ENCODE measurements around the gene GRM4. TPM values are rescaled to one million over a fixed set of nuclear protein-coding genes. Genes with fewer than 3 reads are reported as not detected.

The GRM4 gene
- total RNA-seq, 1 experiment from 2014 or later, result not detected

GRCh38 chr6:34104628-34105027 lies 41.3 kb downstream of the GRM4 start:
- peaks cover 10% of the 10 kb centered on the region for H3K27me3 ChIP-seq (ENCODE audit: low read length)
- H3K4me1 ChIP-seq (ENCODE audit: insufficient read depth, low read length), result no peaks in the 10 kb centered on the region
- H2AFZ ChIP-seq (ENCODE audit: low read length), result no peak overlapping the region
- ChIA-PET CTCF (no interaction called here), POLR2A (ENCODE audit: unreplicated experiment) (no interaction called here)
- H3K79me2 ChIP-seq (ENCODE audit: low read length), result no peaks in the 10 kb centered on the region
- intact Hi-C loops (cut with micrococcal nuclease), result no loop called here
- no peaks in the 10 kb centered on the region for H3K9me2 ChIP-seq (replicated peaks; ENCODE audit: low read length)
- no peak overlapping the region for H3K4me2 ChIP-seq (ENCODE audit: low read length)
- ATAC-seq, result no peak
- TF ChIP-seq EZH2 (IDR thresholded peaks at IDR 0.05; ENCODE audit: low read length, unreplicated experiment) (no peak), CTCF (conservative IDR thresholded peaks at IDR 0.05; ENCODE audit: low read depth, low read length) (no peak), EZH2phosphoT487 (IDR thresholded peaks at IDR 0.05; ENCODE audit: borderline replicate concordance, low read length) (no peak)
- H4K20me1 ChIP-seq (ENCODE audit: low read length), result no peaks in the 10 kb centered on the region
- BruUV-seq (replicated peaks), result no TSS peak
- no peaks in the 10 kb centered on the region for H3K9me3 ChIP-seq (ENCODE audit: low read length)
- no peak overlapping the region for H3K27ac ChIP-seq (ENCODE audit: low read length)
- no peaks in the 10 kb centered on the region for H3K36me3 ChIP-seq (ENCODE audit: low read depth, low read length)
- H3K4me3 ChIP-seq (ENCODE audit: low read length), result no peak overlapping the region
- H3F3A ChIP-seq (ENCODE audit: low read length, unreplicated experiment), result no peaks in the 10 kb centered on the region
- no peak overlapping the region for H3K9ac ChIP-seq (ENCODE audit: low read length)
- DNase-seq, result no peak

GRCh38 chr6:34104186-34104585 lies 41.7 kb downstream of the GRM4 start:
- Histone ChIP-seq H3K79me2 (ENCODE audit: low read length) (no peaks in the 10 kb centered on the region), H3K27ac (ENCODE audit: low read length) (no peak overlapping the region), H3K4me1 (ENCODE audit: insufficient read depth, low read length) (no peaks in the 10 kb centered on the region), H3K4me2 (ENCODE audit: low read length) (no peak overlapping the region), H3K9ac (ENCODE audit: low read length) (no peak overlapping the region), H3K9me2 (replicated peaks; ENCODE audit: low read length) (no peaks in the 10 kb centered on the region), H3K9me3 (ENCODE audit: low read length) (no peaks in the 10 kb centered on the region), H3K27me3 (ENCODE audit: low read length) (peaks cover 10% of the 10 kb centered on the region; the same call in 1 of the 2 replicates), H2AFZ (ENCODE audit: low read length) (no peak overlapping the region), H3F3A (ENCODE audit: low read length, unreplicated experiment) (no peaks in the 10 kb centered on the region), H4K20me1 (ENCODE audit: low read length) (no peaks in the 10 kb centered on the region), H3K36me3 (ENCODE audit: low read depth, low read length) (no peaks in the 10 kb centered on the region), H3K4me3 (ENCODE audit: low read length) (no peak overlapping the region)
- ChIA-PET CTCF (no interaction called here), POLR2A (ENCODE audit: unreplicated experiment) (no interaction called here)
- intact Hi-C loops (cut with micrococcal nuclease), result no loop called here
- BruUV-seq (replicated peaks), result no TSS peak
- no peak for ATAC-seq
- no peak for DNase-seq
- TF ChIP-seq EZH2phosphoT487 (IDR thresholded peaks at IDR 0.05; ENCODE audit: borderline replicate concordance, low read length), result no peak
- TF ChIP-seq CTCF (conservative IDR thresholded peaks at IDR 0.05; ENCODE audit: low read depth, low read length), result no peak
- TF ChIP-seq EZH2 (IDR thresholded peaks at IDR 0.05; ENCODE audit: low read length, unreplicated experiment), result no peak

- ChIA-PET POLR2A (ENCODE audit: unreplicated experiment) (no interaction called here), CTCF (no interaction called here)
- no peak overlapping the region for H3K4me2 ChIP-seq (ENCODE audit: low read length)
- H3K79me2 ChIP-seq (ENCODE audit: low read length), result no peaks in the 10 kb centered on the region
- peaks cover 12% of the 10 kb centered on the region for H3K27me3 ChIP-seq (ENCODE audit: low read length)
- no peak for DNase-seq
- no peaks in the 10 kb centered on the region for H3K4me1 ChIP-seq (ENCODE audit: insufficient read depth, low read length)
- no peak overlapping the region for H2AFZ ChIP-seq (ENCODE audit: low read length)
- H3F3A ChIP-seq (ENCODE audit: low read length, unreplicated experiment), result no peaks in the 10 kb centered on the region
- H3K9me3 ChIP-seq (ENCODE audit: low read length), result no peaks in the 10 kb centered on the region
- TF ChIP-seq EZH2 (IDR thresholded peaks at IDR 0.05; ENCODE audit: low read length, unreplicated experiment), result no peak
- TF ChIP-seq EZH2phosphoT487 (IDR thresholded peaks at IDR 0.05; ENCODE audit: borderline replicate concordance, low read length), result no peak
- no peak for TF ChIP-seq CTCF (conservative IDR thresholded peaks at IDR 0.05; ENCODE audit: low read depth, low read length)
- intact Hi-C loops (cut with micrococcal nuclease), result no loop called here
- H3K4me3 ChIP-seq (ENCODE audit: low read length), result no peak overlapping the region
- H4K20me1 ChIP-seq (ENCODE audit: low read length), result no peaks in the 10 kb centered on the region
- ATAC-seq, result 0 out of 2 replicates have a peak, but pooled peaks have one; percentile 19
- H3K9me2 ChIP-seq (replicated peaks; ENCODE audit: low read length), result no peaks in the 10 kb centered on the region
- H3K9ac ChIP-seq (ENCODE audit: low read length), result no peak overlapping the region
- H3K36me3 ChIP-seq (ENCODE audit: low read depth, low read length), result no peaks in the 10 kb centered on the region
- no peak overlapping the region for H3K27ac ChIP-seq (ENCODE audit: low read length)
- no TSS peak for BruUV-seq (replicated peaks)
Observed at GRCh38 chr6:34103321-34103720, 42.6 kb downstream of the GRM4 start.
